H9 (cell line): Measurements from ENCODE around the gene MYH15. TPM values are rescaled to one million over a fixed set of nuclear protein-coding genes. Genes with fewer than 3 reads are reported as not detected.

ENCODE experiments used
- DNase-seq: peaks from one replicate; pipeline ENCODE4 v3.0.0-alpha.2; 2017
- H2AFZ ChIP-seq: one replicate; pipeline ENCODE4 v1.6.1; 2013; ENCODE audit warnings: mild to moderate bottlenecking, low read length, control low read depth, moderate library complexity
- H2AK5ac ChIP-seq: 2 replicates; pipeline ENCODE4 v1.6.1; 2013; ENCODE audit warnings: low read length, control low read depth, mixed read lengths; ENCODE audit not compliant: insufficient read length
- H2BK120ac ChIP-seq: one replicate; pipeline ENCODE4 v1.6.1; 2013; ENCODE audit warnings: low read depth, mild to moderate bottlenecking, low read length, control low read depth, inconsistent platforms; ENCODE audit not compliant: poor library complexity, severe bottlenecking
- H2BK12ac ChIP-seq: 2 replicates; pipeline ENCODE4 v1.6.1; 2013; ENCODE audit warnings: low read length, control low read depth, mixed read lengths, low read depth; ENCODE audit not compliant: insufficient read length
- H2BK15ac ChIP-seq: 2 replicates; pipeline ENCODE4 v1.6.1; 2013; ENCODE audit warnings: low read depth, low read length, control low read depth
- H2BK20ac ChIP-seq: one replicate; pipeline ENCODE4 v1.6.1; 2013; ENCODE audit warnings: low read depth, mild to moderate bottlenecking, low read length, control low read depth, inconsistent platforms; ENCODE audit not compliant: poor library complexity, severe bottlenecking
- H2BK5ac ChIP-seq: 2 replicates; pipeline ENCODE4 v1.6.1; 2013; ENCODE audit warnings: low read length, control low read depth, mixed read lengths; ENCODE audit not compliant: insufficient read length
- H3K14ac ChIP-seq: 2 replicates; pipeline ENCODE4 v1.6.1; 2013; ENCODE audit warnings: low read length, control low read depth; ENCODE audit not compliant: insufficient read depth
- H3K18ac ChIP-seq: 2 replicates; pipeline ENCODE4 v1.6.1; 2013; ENCODE audit warnings: low read depth, mild to moderate bottlenecking, mixed read lengths, low read length, control low read depth; ENCODE audit not compliant: insufficient read length
- H3K23ac ChIP-seq: 2 replicates; pipeline ENCODE4 v1.6.1; 2013; ENCODE audit warnings: low read length, control low read depth, mixed read lengths, low read depth; ENCODE audit not compliant: insufficient read length
- H3K23me2 ChIP-seq: 2 replicates; pipeline ENCODE4 v1.6.1; 2013; ENCODE audit warnings: low read depth, mild to moderate bottlenecking, mixed read lengths, low read length, control low read depth; ENCODE audit not compliant: insufficient read length, poor library complexity, severe bottlenecking
- H3K27ac ChIP-seq: 2 replicates; pipeline ENCODE4 v1.5.1; 2013; ENCODE audit warnings: low read length, control low read depth, mixed read lengths, low read depth; ENCODE audit not compliant: insufficient read length
- H3K27me3 ChIP-seq: 2 replicates; pipeline ENCODE4 v1.6.1; 2013; ENCODE audit warnings: low read length, control low read depth, inconsistent platforms; ENCODE audit not compliant: insufficient read depth
- H3K4ac ChIP-seq: 2 replicates; pipeline ENCODE4 v1.6.1; 2013; ENCODE audit warnings: low read depth, mild to moderate bottlenecking, control low read depth, inconsistent platforms, low read length, moderate library complexity
- H3K4me1 ChIP-seq: 2 replicates; pipeline ENCODE4 v1.6.1; 2013; ENCODE audit warnings: low read length, control low read depth, inconsistent platforms; ENCODE audit not compliant: insufficient read depth
- H3K4me2 ChIP-seq: 2 replicates; pipeline ENCODE4 v1.6.1; 2013; ENCODE audit warnings: low read length, control low read depth, mixed read lengths; ENCODE audit not compliant: insufficient read length, insufficient read depth
- H3K56ac ChIP-seq: 2 replicates; pipeline ENCODE4 v1.6.1; 2013; ENCODE audit warnings: low read depth, mild to moderate bottlenecking, mixed read lengths, low read length, control low read depth; ENCODE audit not compliant: insufficient read length
- H3K79me1 ChIP-seq: 2 replicates; pipeline ENCODE4 v1.6.1; 2013; ENCODE audit warnings: low read depth, mild to moderate bottlenecking, moderate library complexity, low read length, control low read depth, inconsistent platforms; ENCODE audit not compliant: insufficient read depth, poor library complexity, severe bottlenecking
- H3K79me2 ChIP-seq: 2 replicates; pipeline ENCODE4 v1.6.1; 2013; ENCODE audit warnings: low read length, control low read depth, inconsistent platforms; ENCODE audit not compliant: insufficient read depth
- H3K9ac ChIP-seq: 2 replicates; pipeline ENCODE4 v1.6.1; 2013; ENCODE audit warnings: low read length, control low read depth, mixed read lengths; ENCODE audit not compliant: insufficient read length; ENCODE audit errors: extremely low read depth
- H3K9me3 ChIP-seq: one replicate; pipeline ENCODE4 v1.6.1; 2013; ENCODE audit warnings: low read depth, low read length, inconsistent platforms; ENCODE audit not compliant: control insufficient read depth
- H3T11ph ChIP-seq: one replicate; pipeline ENCODE4 v1.6.1; 2013; ENCODE audit warnings: mild to moderate bottlenecking, low read length, control low read depth, inconsistent platforms
- H4K20me1 ChIP-seq: one replicate; pipeline ENCODE4 v1.6.1; 2013; ENCODE audit not compliant: control insufficient read depth, insufficient read length, insufficient read depth
- H4K5ac ChIP-seq: 2 replicates; pipeline ENCODE4 v1.6.1; 2013; ENCODE audit warnings: low read depth, mild to moderate bottlenecking, mixed read lengths, low read length, control low read depth; ENCODE audit not compliant: insufficient read length
- H4K8ac ChIP-seq: replicated peaks from 2 replicates; pipeline ENCODE4 v1.6.1; 2013; ENCODE audit warnings: low read length, control low read depth, mixed read lengths, low read depth; ENCODE audit not compliant: insufficient read length
- H4K91ac ChIP-seq: 2 replicates; pipeline ENCODE4 v1.6.1; 2013; ENCODE audit warnings: low read depth, mild to moderate bottlenecking, moderate library complexity, mixed read lengths, low read length, control low read depth; ENCODE audit not compliant: insufficient read length
- H3K27ac Mint-ChIP-seq, 3 experiments: 2 replicates in 2 of 3; 3 replicates in 1 of 3; pipeline ENCODE4 v1.8.0; 2020 to 2021; ENCODE audit warnings: mixed read lengths in 3 of 3, mild to moderate bottlenecking in 1 of 3, moderate library complexity in 1 of 3
- H3K27me3 Mint-ChIP-seq: 2 replicates; pipeline ENCODE4 v1.8.0; 2021; ENCODE audit warnings: low read depth, mild to moderate bottlenecking, moderate library complexity, mixed read lengths
- H3K36me3 Mint-ChIP-seq, 3 experiments: 2 replicates in 2 of 3; 3 replicates in 1 of 3; pipeline ENCODE4 v1.8.0; 2020 to 2021; ENCODE audit warnings: low read depth in 3 of 3, mixed read lengths in 3 of 3; ENCODE audit not compliant: insufficient read depth in 1 of 3
- H3K4me1 Mint-ChIP-seq, 2 experiments: 2 replicates each; pipeline ENCODE4 v1.8.0; 2020; ENCODE audit warnings: mixed read lengths in 2 of 2
- H3K4me3 Mint-ChIP-seq, 2 experiments: 2 replicates in 1 of 2; 3 replicates in 1 of 2; pipeline ENCODE4 v1.8.0; 2020 to 2021; ENCODE audit warnings: mild to moderate bottlenecking in 2 of 2, mixed read lengths in 2 of 2, moderate library complexity in 1 of 2
- H3K9me3 Mint-ChIP-seq, 2 experiments: 2 replicates in 1 of 2; 3 replicates in 1 of 2; pipeline ENCODE4 v1.8.0; 2020; ENCODE audit warnings: mild to moderate bottlenecking in 2 of 2, mixed read lengths in 2 of 2, moderate library complexity in 1 of 2
- CTCF ChIP-seq: fragments of 200-600 bp; sonication (generic); conservative IDR thresholded peaks from 3 replicates; pipeline ENCODE4 v1.8.0; 2021; ENCODE audit warnings: antibody characterized with exemption, mild to moderate bottlenecking
- WGBS: extraction: QIAGEN DNeasy Blood & Tissue Kit; methylation state at CpG from one replicate; pipeline ENCODE4 v1.1.7; 2013; ENCODE audit warnings: missing lambda C conversion rate, low lambda C conversion rate, mixed read lengths; ENCODE audit not compliant: insufficient read length; ENCODE audit errors: extremely low coverage; 5-methylcytosine and 5-hydroxymethylcytosine counted together
- total RNA-seq: library from RNA; stranded (reverse); gene quantifications from 2 replicates; pipeline ENCODE4 v1.2.1, GENCODE V29; 2021

Gene MYH15
- total RNA-seq, 1 experiment from 2014 or later = 0.13 TPM

- no peak overlapping the region for H3K27ac Mint-ChIP-seq
- Histone ChIP-seq H4K8ac (no peak overlapping the region), H3K23me2 (no peaks in the 10 kb centered on the region), H3K9ac (no peak overlapping the region), H3K9me3 (no peaks in the 10 kb centered on the region), H3T11ph (no peak overlapping the region), H4K91ac (no peak overlapping the region), H4K20me1 (no peaks in the 10 kb centered on the region), H3K79me1 (no peaks in the 10 kb centered on the region), H2BK5ac (no peak overlapping the region), H2BK120ac (no peak overlapping the region), H3K79me2 (no peaks in the 10 kb centered on the region), H2BK15ac (no peak overlapping the region), H3K4me1 (peaks cover 3% of the 10 kb centered on the region; the same call in 1 of the 2 replicates), H3K18ac (no peak overlapping the region), H3K23ac (no peak overlapping the region), H3K27me3 (no peaks in the 10 kb centered on the region), H3K4ac (no peak overlapping the region), H2BK12ac (no peak overlapping the region), H3K4me2 (no peak overlapping the region), H4K5ac (no peak overlapping the region), H3K14ac (no peak overlapping the region), H2BK20ac (no peak overlapping the region), H2AFZ (no peak overlapping the region), H3K27ac (no peak overlapping the region), H2AK5ac (no peak overlapping the region), H3K56ac (no peak overlapping the region)
- H3K4me1 Mint-ChIP-seq = peaks cover 26 to 27% of the 10 kb centered on the region in 2 experiments
- DNase-seq = no peak
- H3K9me3 Mint-ChIP-seq = no peaks in the 10 kb centered on the region
- 0 out of 2 replicates have a peak, but pooled peaks cover 1% of the 10 kb centered on the region for H3K27me3 Mint-ChIP-seq
- no peak for TF ChIP-seq CTCF
- WGBS = no CpG with 5 or more reads among the region's 2 CpGs
- H3K4me3 Mint-ChIP-seq = no peak overlapping the region
- no peaks in the 10 kb centered on the region for H3K36me3 Mint-ChIP-seq
These were observed 116.4 kb downstream of the MYH15 start for GRCh38 chr3:108394016-108394415.
